ENCODE results near the gene SMG5.
"Not testable (repeated sequence)": the region's sequence is repeated elsewhere in the genome, so short reads cannot be mapped to it uniquely, and the experiment has no call there.

The SMG5 gene, protein sequence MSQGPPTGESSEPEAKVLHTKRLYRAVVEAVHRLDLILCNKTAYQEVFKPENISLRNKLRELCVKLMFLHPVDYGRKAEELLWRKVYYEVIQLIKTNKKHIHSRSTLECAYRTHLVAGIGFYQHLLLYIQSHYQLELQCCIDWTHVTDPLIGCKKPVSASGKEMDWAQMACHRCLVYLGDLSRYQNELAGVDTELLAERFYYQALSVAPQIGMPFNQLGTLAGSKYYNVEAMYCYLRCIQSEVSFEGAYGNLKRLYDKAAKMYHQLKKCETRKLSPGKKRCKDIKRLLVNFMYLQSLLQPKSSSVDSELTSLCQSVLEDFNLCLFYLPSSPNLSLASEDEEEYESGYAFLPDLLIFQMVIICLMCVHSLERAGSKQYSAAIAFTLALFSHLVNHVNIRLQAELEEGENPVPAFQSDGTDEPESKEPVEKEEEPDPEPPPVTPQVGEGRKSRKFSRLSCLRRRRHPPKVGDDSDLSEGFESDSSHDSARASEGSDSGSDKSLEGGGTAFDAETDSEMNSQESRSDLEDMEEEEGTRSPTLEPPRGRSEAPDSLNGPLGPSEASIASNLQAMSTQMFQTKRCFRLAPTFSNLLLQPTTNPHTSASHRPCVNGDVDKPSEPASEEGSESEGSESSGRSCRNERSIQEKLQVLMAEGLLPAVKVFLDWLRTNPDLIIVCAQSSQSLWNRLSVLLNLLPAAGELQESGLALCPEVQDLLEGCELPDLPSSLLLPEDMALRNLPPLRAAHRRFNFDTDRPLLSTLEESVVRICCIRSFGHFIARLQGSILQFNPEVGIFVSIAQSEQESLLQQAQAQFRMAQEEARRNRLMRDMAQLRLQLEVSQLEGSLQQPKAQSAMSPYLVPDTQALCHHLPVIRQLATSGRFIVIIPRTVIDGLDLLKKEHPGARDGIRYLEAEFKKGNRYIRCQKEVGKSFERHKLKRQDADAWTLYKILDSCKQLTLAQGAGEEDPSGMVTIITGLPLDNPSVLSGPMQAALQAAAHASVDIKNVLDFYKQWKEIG

DNA sequence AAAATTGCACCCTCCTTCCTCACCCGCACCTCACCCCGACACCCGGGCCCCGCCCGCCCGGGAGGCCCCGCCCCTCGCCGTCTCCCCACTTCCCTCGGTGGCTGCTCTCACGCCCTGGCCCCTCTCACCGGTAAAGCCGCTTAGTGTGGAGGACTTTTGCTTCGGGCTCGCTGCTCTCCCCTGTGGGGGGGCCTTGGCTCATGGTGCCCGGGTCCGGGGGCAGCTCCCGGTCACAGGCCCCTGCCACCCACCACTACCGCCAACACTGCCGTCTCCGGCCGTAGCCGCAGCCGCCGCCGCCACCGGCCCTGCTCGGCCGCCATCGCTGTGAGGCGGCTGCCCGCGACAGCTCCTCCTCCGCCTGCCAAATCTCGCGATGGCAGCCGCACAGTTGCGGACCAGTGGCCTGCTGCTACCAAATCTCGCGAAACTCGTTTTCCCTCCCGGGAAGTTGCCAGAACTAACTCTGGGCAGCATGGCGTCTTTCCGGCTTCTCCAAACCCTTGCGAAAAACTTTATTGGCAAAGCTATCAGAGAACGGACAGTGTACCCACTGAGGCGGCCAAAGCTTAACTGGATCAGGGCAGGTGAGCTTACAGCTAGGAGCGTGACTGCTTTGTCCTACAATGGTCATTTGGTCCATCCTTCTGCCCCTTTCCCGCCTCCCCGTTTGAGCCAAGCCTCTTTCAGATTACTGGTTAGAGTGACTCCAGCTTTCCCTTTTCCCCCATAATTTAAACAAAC lies at the start of gene SMG5:
Gene SMG5, minus strand, starts transcription at position 347 of the 744 bp plus-strand sequence. Its CDS starts 145 bp downstream, at position 202.
- DNase-seq (ENCODE audit: low read depth in 1 of 2, low spot score in 1 of 2) = peak; percentile 86 to 90

- not testable (repeated sequence) for DNase-seq (ENCODE audit: low read depth in 1 of 2, low spot score in 1 of 2)
Measured at GRCh38 chr1:156323179-156323578, 40.6 kb upstream of the SMG5 start.

DNA sequence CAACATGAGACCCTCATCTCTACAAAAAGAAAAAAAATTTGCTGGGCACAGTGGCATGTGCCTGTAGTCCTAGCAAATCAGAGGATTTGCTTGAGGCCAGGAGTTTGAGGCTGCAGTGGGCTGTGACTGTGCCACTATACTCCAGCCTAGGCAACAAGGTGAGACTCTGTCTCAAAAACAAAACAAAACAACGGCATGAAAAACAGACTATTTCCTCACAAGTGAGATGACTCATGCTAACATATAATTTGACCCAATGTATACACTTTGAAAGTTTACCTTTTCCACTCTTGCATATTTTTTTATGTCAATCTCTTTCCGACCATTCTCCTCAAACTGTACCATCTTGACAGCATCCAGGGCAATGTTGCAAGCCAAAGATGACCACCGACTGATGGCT lies 37.9 kb upstream of the SMG5 start:
- no peak for DNase-seq (ENCODE audit: low read depth in 1 of 2, low spot score in 1 of 2)

GRCh38 chr1:156319664-156320063 lies 37.0 kb upstream of the SMG5 start:
- no peak for DNase-seq (ENCODE audit: low read depth in 1 of 2, low spot score in 1 of 2)

DNA sequence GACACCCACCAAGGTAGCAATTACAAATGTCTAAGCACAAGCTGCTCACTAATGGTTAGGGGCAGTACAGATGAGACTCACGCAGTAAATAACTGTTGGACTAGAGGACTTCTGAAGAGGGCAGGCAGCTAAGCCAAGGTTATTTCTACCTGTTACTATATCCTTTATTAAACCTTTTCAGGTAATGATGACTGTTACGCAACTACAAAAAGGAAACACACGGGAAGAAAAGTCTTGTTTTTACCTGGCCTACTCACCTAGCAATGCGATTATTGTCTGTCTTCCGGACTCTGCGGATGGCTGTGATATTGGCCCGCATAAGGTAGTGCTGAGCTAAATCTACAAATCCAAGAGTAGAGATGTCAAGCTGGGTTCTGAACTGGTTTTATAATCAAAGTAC lies 34.3 kb upstream of the SMG5 start:
- no peak for DNase-seq (ENCODE audit: low read depth in 1 of 2, low spot score in 1 of 2)

DNA sequence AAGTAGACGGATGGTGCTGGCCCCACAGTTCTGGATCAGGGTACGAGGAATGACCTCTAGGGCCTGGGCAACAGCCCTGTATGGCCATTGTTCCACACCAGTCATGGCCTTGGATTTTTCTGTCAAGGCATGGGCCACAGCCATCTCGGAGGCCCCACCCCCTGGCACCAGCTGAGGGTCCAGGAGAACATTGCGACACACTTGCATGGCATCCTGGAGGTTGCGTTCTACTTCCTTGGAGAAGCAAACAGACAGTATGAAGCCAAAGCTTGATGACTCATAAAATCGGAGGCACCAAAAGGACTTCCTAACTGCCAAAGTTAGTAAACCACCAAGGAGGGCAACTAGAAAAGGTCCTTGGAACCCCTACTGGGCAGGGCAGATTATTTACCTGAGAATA lies 28.3 kb upstream of the SMG5 start:
- DNase-seq (ENCODE audit: low read depth in 1 of 2, low spot score in 1 of 2) = no peak

DNA sequence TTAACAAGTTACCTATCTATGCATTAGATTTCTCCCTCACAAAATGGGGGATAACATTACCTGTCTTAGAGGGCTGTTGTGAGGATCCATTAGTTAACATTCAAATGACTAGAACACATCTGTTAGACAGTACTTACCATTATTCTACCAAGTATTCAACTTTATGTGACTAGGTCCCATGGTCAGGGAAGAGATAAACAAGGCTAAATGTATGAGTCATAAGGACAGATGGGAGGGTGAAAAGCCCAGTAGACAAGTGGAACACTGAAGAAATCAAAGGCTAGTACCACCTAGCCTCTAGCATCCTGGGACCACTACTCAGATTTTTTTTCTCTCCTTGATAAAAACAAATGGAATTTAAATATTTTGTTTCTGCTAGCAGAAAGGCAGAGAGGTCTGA lies 25.5 kb upstream of the SMG5 start:
- DNase-seq (ENCODE audit: low read depth in 1 of 2, low spot score in 1 of 2) = no peak

DNA sequence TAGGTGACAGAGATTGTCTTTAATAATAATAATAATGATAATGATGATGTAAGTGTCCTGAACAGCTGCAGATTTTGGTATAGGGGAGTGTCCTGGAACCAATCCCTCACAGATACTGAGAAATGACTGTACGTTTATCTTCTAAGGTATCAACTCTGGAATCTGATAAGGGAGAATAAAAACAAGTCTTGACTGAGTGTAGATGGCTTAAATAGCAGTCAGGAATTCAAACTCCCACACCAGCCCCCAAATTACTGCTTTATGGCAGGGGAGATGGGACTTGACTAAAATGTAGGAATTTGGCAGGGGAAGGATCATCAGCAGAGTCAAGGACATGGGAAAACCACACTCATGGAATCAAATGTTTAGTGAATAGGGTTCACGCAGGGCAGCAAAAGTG lies 22.6 kb upstream of the SMG5 start:
- DNase-seq (ENCODE audit: low read depth in 1 of 2, low spot score in 1 of 2) = no peak

- DNase-seq (ENCODE audit: low read depth in 1 of 2, low spot score in 1 of 2) = no peak
Measured at GRCh38 chr1:156303241-156303640, 20.6 kb upstream of the SMG5 start.

DNA sequence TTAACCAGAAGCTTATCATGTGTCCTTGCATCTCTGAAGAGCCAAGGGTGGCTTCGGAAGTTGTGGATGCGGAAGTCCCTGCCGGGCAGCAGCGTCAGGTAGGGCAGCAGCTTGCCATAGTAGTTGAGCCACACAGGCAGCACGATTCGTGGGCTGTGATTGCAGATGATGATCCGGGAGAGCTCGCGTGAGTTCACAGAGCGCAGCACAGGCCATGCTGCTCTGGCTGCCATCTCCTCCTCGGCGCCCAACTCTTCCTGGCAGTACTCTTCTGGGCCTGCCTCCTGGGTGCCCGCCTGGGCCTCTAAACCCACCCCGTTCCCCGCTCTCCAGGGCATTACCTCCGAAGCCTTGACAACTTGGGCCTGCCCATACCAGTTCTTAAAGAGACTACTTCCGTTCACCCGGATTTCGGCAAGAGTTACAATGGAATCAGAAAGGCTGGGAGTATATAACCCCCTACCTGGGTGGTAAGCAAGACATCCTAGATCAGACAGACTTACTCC lies 16.3 kb upstream of the SMG5 start, which contains the start of gene VHLL:
Gene VHLL, minus strand, starts transcription at position 456 of the 506 bp plus-strand sequence. Its CDS starts 118 bp downstream, at position 338.
- DNase-seq (ENCODE audit: low read depth in 1 of 2, low spot score in 1 of 2) = no peak

DNA sequence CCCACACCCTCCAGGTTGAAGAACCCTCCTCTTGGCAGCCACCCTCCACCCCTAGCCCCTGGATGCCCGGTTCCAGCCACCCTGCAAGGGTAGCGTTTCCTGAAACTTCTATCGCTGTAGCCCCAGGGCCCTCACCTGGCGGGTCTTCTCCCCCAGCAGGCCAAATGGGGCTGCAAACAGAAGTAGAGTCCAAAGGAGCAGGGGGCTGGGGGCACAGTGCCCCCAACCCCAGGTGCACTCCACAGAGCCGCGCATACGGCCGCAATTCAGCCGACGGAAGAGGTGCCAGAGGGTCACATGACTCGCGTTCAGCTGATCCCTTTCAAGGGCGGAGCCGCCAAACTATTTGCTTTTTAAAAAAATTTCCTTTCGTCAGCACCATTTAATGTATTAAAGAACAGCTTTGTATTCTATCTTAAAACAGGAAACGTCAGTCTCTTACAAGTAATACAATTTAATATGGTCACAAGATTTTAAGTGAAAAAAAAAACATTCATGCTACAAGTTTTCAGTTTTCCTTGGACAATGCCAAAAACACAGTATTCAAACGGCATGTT lies 12.8 kb upstream of the SMG5 start, which contains the start of gene GLMP:
Gene GLMP, minus strand, starts transcription at position 289 of the 557 bp plus-strand sequence. Its CDS starts 34 bp downstream, at position 255.
- DNase-seq (ENCODE audit: low read depth in 1 of 2, low spot score in 1 of 2) = peak; percentile 20

GRCh38 chr1:156293895-156294294 lies 11.3 kb upstream of the SMG5 start:
- no peak for DNase-seq (ENCODE audit: low read depth in 1 of 2, low spot score in 1 of 2)

DNA sequence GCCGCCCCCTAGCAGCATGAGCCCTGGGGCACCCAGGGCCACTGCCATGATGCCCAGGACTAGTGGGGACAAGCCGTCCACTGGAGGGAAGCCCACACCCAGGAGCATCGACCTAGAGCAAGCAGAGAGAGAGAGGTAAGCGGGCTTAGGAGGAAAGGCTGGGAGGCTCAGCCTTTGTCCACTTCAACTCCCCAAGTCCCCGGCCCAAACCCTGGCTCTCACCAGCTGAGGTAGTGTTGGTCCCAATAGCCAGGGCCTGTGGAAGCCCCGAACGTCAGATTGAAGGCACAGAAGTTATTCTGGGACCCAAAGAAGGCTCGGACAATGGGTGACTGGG lies 10.4 kb upstream of the SMG5 start:
- no peak for DNase-seq (ENCODE audit: low read depth in 1 of 2, low spot score in 1 of 2)

DNA sequence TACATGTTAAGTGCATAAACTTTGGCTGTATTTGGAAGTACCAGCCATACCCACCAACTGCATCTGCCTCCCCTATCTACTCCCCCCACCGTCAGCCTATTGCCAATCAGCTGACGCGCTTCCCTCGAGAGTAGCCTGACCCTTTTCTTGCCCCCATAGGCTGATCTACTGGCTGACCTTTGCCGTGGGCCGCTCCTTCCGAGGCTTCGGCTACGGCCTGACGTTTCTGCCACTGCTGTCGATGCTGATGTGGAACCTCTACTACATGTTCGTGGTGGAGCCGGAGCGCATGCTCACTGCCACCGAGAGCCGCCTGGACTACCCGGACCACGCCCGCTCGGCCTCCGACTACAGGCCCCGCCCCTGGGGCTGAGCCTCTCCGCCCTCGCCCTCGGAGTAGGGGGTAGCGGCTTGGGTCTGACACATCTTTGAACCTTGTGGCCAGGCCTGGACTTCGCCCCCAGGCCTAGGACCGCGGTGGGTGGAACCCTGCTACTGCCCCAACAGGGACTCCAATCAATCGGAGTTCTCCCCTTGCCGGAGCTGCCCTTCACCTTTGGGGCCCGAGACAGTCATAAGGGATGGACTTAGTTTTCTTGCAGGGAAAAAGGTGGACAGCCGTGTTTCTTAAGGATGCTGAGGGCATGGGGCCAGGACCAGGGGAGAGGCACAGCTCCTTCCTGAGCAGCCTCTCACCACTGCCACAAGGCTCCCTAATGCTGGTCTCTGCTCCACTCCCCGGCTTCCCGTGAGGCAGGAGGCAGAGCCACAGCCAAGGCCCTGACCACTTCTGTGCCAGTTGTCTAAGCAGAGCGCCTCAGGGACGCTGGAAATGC lies 8.8 kb upstream of the SMG5 start:
- DNase-seq (ENCODE audit: low read depth in 1 of 2, low spot score in 1 of 2) = no peak

DNA sequence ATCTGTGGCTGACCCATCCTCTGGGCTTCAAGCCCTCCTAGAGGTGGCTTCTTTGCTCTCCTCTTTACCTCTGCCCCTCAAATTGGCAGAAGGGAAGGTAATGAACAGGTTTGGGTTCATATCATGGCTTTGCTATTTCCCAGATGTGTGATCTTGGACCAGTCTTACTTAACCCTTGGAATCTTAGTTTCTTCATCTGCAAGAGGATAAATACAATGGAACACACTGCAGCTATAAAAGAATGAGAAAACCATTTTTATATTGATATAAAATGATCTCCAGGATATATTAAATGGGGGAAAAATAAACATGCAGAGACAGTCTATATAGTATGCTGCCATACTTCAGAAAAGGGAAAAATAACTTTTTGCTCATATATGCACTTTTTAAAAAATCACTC lies 7.2 kb upstream of the SMG5 start:
- DNase-seq (ENCODE audit: low read depth in 1 of 2, low spot score in 1 of 2) = no peak

GRCh38 chr1:156286061-156286460 lies 3.4 kb upstream of the SMG5 start:
- DNase-seq (ENCODE audit: low read depth in 1 of 2, low spot score in 1 of 2) = no peak

DNA sequence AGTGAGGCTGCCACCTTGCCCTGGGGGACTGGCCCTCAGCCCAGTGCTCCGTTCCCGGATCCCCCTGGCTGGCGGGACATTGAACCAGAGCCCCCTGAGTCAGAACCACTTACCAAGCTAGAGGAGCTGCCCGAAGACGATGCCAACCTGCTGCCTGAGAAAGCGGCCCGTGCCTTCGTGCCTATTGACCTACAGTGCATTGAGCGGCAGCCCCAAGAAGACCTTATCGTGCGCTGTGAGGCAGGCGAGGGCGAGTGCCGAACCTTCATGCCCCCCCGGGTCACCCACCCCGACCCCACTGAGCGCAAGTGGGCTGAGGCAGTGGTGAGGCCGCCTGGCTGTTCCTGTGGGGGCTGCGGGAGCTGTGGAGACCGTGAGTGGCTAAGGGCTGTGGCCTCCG lies 2.8 kb upstream of the SMG5 start:
- no peak for DNase-seq (ENCODE audit: low read depth in 1 of 2, low spot score in 1 of 2)

DNA sequence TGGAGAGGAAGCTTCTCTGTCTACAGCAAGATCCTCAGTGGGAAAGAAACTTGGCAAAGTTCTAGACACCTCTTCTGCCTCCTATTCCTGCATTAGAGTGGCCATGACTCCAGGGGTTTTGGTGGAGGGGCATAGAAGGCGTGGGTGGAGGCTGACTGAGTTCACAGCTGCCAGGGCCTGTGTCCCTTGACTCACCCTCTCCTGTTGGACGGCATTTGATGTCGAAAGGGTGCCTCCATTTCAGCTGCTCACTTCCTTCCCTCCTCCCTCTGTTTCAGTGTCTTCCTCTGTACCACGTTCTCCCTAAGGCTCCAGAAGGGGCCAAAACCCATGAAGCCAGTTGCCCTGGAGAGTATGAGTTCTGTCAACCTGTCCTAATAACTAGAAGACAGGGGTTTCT lies 2.1 kb upstream of the SMG5 start:
- no peak for DNase-seq (ENCODE audit: low read depth in 1 of 2, low spot score in 1 of 2)

- DNase-seq (ENCODE audit: low read depth in 1 of 2, low spot score in 1 of 2) = no peak
Measured at GRCh38 chr1:156284112-156284511, 1.5 kb upstream of the SMG5 start, which contains the start of gene TMEM79. TMEM79 (plus strand) TSS chr1:156284325; CDS start chr1:156285227, 902 bp downstream.

- no peak for DNase-seq (ENCODE audit: low read depth in 1 of 2, low spot score in 1 of 2)
Measured at GRCh38 chr1:156283521-156283920, 896 bp upstream of the SMG5 start.

All from activated T-helper 1 cell treated with anti-CD3 and anti-CD28 coated beads, Interleukin-2, amount 50 U/mL, for 16 hours (primary cell).